NT2/D1 (cell line): Measurements from ENCODE around the gene DIP2A.

Experiments used
- DNase-seq: peaks from one replicate; pipeline ENCODE4 v3.0.0-alpha.2; 2011; ENCODE audit warnings: low read depth, low spot score
- H3K27me3 ChIP-seq: 2 replicates; pipeline ENCODE4 v1.6.0; 2011; ENCODE audit warnings: mild to moderate bottlenecking; ENCODE audit not compliant: insufficient read length, insufficient read depth
- H3K36me3 ChIP-seq: 2 replicates; pipeline ENCODE4 v1.6.1; 2011; ENCODE audit warnings: mild to moderate bottlenecking, low read length, mixed read lengths; ENCODE audit not compliant: insufficient read depth, insufficient read length
- H3K4me1 ChIP-seq: 2 replicates; pipeline ENCODE4 v1.5.1; 2011; ENCODE audit not compliant: insufficient read depth, insufficient read length
- H3K4me3 ChIP-seq: 2 replicates; pipeline ENCODE4 v1.5.1; 2011; ENCODE audit warnings: low read depth; ENCODE audit not compliant: insufficient read length
- H3K9ac ChIP-seq: 2 replicates; pipeline ENCODE4 v1.6.0; 2011; ENCODE audit warnings: low read depth; ENCODE audit not compliant: insufficient read length
- H3K9me3 ChIP-seq: 2 replicates; pipeline ENCODE4 v1.5.1; 2011; ENCODE audit warnings: mild to moderate bottlenecking, low read length; ENCODE audit not compliant: insufficient read depth
- SUZ12 ChIP-seq: IDR thresholded peaks from 2 replicates; pipeline ENCODE4 v1.6.1; 2011; ENCODE audit not compliant: insufficient read length, insufficient read depth; ENCODE audit errors: extremely low read depth
- YY1 ChIP-seq: IDR thresholded peaks from 2 replicates; pipeline ENCODE4 v1.6.1; 2011; ENCODE audit not compliant: insufficient read length, insufficient read depth
- ZNF274 ChIP-seq: IDR thresholded peaks from 2 replicates; pipeline ENCODE4 v1.6.1; 2011; ENCODE audit warnings: mild to moderate bottlenecking, low read depth, low read length

Gene DIP2A

GRCh38 chr21:46545911-46546310 lies 87.2 kb downstream of the DIP2A start:
- no peak for TF ChIP-seq YY1
- no peak for TF ChIP-seq ZNF274
- H3K4me1 ChIP-seq: peaks cover 7% of the 10 kb centered on the region
- no peaks in the 10 kb centered on the region for H3K9me3 ChIP-seq
- no peaks in the 10 kb centered on the region for H3K27me3 ChIP-seq
- H3K9ac ChIP-seq: no peak overlapping the region
- no peak for DNase-seq
- H3K36me3 ChIP-seq: peaks cover 87% of the 10 kb centered on the region
- no peak overlapping the region for H3K4me3 ChIP-seq

- Histone ChIP-seq H3K9me3 (no peaks in the 10 kb centered on the region), H3K27me3 (no peaks in the 10 kb centered on the region), H3K9ac (no peak overlapping the region), H3K4me3 (no peak overlapping the region), H3K36me3 (peaks cover 86% of the 10 kb centered on the region), H3K4me1 (peaks cover 8% of the 10 kb centered on the region)
- no peak for DNase-seq
- TF ChIP-seq YY1 (no peak), ZNF274 (no peak), SUZ12 (no peak)
Observed at GRCh38 chr21:46546799-46547198, 88.1 kb downstream of the DIP2A start.

- H3K36me3 ChIP-seq: peaks cover 88% of the 10 kb centered on the region
Observed at GRCh38 chr21:46549650-46550049, 91.0 kb downstream of the DIP2A start.

GRCh38 chr21:46550116-46550941 lies 91.6 kb downstream of the DIP2A start:
- TF ChIP-seq YY1 (no peak), ZNF274 (no peak), SUZ12 (no peak)
- Histone ChIP-seq H3K27me3 (no peaks in the 10 kb centered on the region), H3K9me3 (no peaks in the 10 kb centered on the region), H3K4me1 (peaks cover 5% of the 10 kb centered on the region), H3K9ac (no peak overlapping the region), H3K4me3 (no peak overlapping the region), H3K36me3 (peaks cover 91% of the 10 kb centered on the region)
- DNase-seq: no peak

More at GRCh38 chr21:46549650-46550049, 91.0 kb downstream of the DIP2A start:
- no peaks in the 10 kb centered on the region for H3K9me3 ChIP-seq
- H3K27me3 ChIP-seq: no peaks in the 10 kb centered on the region
- no peak for TF ChIP-seq ZNF274
- no peak overlapping the region for H3K9ac ChIP-seq
- H3K4me3 ChIP-seq: no peak overlapping the region
- H3K4me1 ChIP-seq: peaks cover 9% of the 10 kb centered on the region
- no peak for DNase-seq

GRCh38 chr21:46551636-46552241 lies 93.0 kb downstream of the DIP2A start:
- Histone ChIP-seq H3K4me1 (peaks cover 2% of the 10 kb centered on the region), H3K4me3 (no peak overlapping the region), H3K27me3 (no peaks in the 10 kb centered on the region), H3K36me3 (peaks cover 88% of the 10 kb centered on the region), H3K9me3 (no peaks in the 10 kb centered on the region), H3K9ac (no peak overlapping the region)
- TF ChIP-seq YY1: no peak
- no peak for TF ChIP-seq ZNF274
- TF ChIP-seq SUZ12: no peak
- no peak for DNase-seq

GRCh38 chr21:46552274-46552673 lies 93.6 kb downstream of the DIP2A start:
- Histone ChIP-seq H3K36me3 (peaks cover 88% of the 10 kb centered on the region), H3K9ac (no peak overlapping the region), H3K4me3 (no peak overlapping the region), H3K27me3 (no peaks in the 10 kb centered on the region), H3K4me1 (peaks cover 3% of the 10 kb centered on the region), H3K9me3 (no peaks in the 10 kb centered on the region)
- TF ChIP-seq ZNF274: no peak
- no peak for TF ChIP-seq YY1
- TF ChIP-seq SUZ12: no peak
- no peak for DNase-seq

- no peak for DNase-seq
- Histone ChIP-seq H3K4me3 (no peak overlapping the region), H3K9ac (no peak overlapping the region), H3K4me1 (peaks cover 5% of the 10 kb centered on the region), H3K27me3 (no peaks in the 10 kb centered on the region), H3K9me3 (no peaks in the 10 kb centered on the region), H3K36me3 (peaks cover 88% of the 10 kb centered on the region)
- no peak for TF ChIP-seq SUZ12
- TF ChIP-seq ZNF274: no peak
- no peak for TF ChIP-seq YY1
Observed at GRCh38 chr21:46552865-46553379, 94.2 kb downstream of the DIP2A start.

- TF ChIP-seq SUZ12: no peak
- TF ChIP-seq ZNF274: no peak
- TF ChIP-seq YY1: no peak
- H3K9ac ChIP-seq: no peak overlapping the region
- H3K4me3 ChIP-seq: no peak overlapping the region
- H3K27me3 ChIP-seq: no peaks in the 10 kb centered on the region
- H3K4me1 ChIP-seq: peaks cover 5% of the 10 kb centered on the region
- DNase-seq: no peak
- no peaks in the 10 kb centered on the region for H3K9me3 ChIP-seq
- peaks cover 88% of the 10 kb centered on the region for H3K36me3 ChIP-seq
Observed at GRCh38 chr21:46553993-46554392, 95.3 kb downstream of the DIP2A start.
